Osteoblast (primary cell): Measurements from ENCODE around the gene IFNGR1. TPM values are rescaled to one million over a fixed set of nuclear protein-coding genes. Genes with fewer than 3 reads are reported as not detected.

ENCODE experiments used
- DNase-seq: peaks from one replicate; pipeline ENCODE4 v3.0.0; 2011; ENCODE audit warnings: low spot score, mixed read lengths; ENCODE audit not compliant: insufficient read length; ENCODE audit errors: missing footprints
- H2AFZ ChIP-seq: 2 replicates; pipeline ENCODE4 v1.6.0; 2011; ENCODE audit warnings: mild to moderate bottlenecking, low read length
- H3K27ac ChIP-seq: 2 replicates; pipeline ENCODE4 v1.5.1; 2011; ENCODE audit warnings: mild to moderate bottlenecking, low read depth, low read length, moderate library complexity
- H3K27me3 ChIP-seq: 2 replicates; pipeline ENCODE4 v1.6.0; 2012; ENCODE audit warnings: mild to moderate bottlenecking, control low read depth, inconsistent platforms, low read length, moderate library complexity; ENCODE audit not compliant: insufficient read depth
- H3K36me3 ChIP-seq: 2 replicates; pipeline ENCODE4 v1.5.1; 2011; ENCODE audit warnings: mild to moderate bottlenecking, low read length, control low read depth, moderate library complexity; ENCODE audit not compliant: insufficient read depth
- H3K4me1 ChIP-seq: 2 replicates; pipeline ENCODE4 v1.5.1; 2011; ENCODE audit warnings: mild to moderate bottlenecking, low read length, control low read depth, moderate library complexity; ENCODE audit not compliant: insufficient read depth
- H3K4me2 ChIP-seq: 2 replicates; pipeline ENCODE4 v1.6.0; 2011; ENCODE audit warnings: mild to moderate bottlenecking, low read length; ENCODE audit not compliant: insufficient read depth
- H3K4me3 ChIP-seq: fragments of 200-600 bp; sonication (generic); 3 replicates; pipeline ENCODE4 v1.5.1; 2012; ENCODE audit warnings: mild to moderate bottlenecking, low read length, inconsistent platforms; ENCODE audit not compliant: insufficient read depth
- H3K79me2 ChIP-seq: 2 replicates; pipeline ENCODE4 v1.6.0; 2012; ENCODE audit warnings: mild to moderate bottlenecking, low read length, control low read depth, inconsistent platforms; ENCODE audit not compliant: insufficient read depth
- H3K9me3 ChIP-seq: 2 replicates; pipeline ENCODE4 v1.5.1; 2011; ENCODE audit warnings: low read depth, low read length, control low read depth
- H4K20me1 ChIP-seq: 2 replicates; pipeline ENCODE4 v1.6.0; 2012; ENCODE audit warnings: mild to moderate bottlenecking, low read length, control low read depth; ENCODE audit not compliant: insufficient read depth
- CTCF ChIP-seq: IDR thresholded peaks from 2 replicates; pipeline ENCODE4 v1.5.1; 2011; ENCODE audit warnings: mild to moderate bottlenecking, low read depth, low read length, moderate library complexity; ENCODE audit errors: extremely low read depth
- total RNA-seq: library from RNA; depleted of rRNA; stranded (reverse); fragments of >200 nt; gene quantifications from 2 replicates; pipeline ENCODE4 v1.2.3, GENCODE V29; 2012

Gene IFNGR1
- total RNA-seq, 1 donor: 62.6 TPM

GRCh38 chr6:137241481-137242038, 22.4 kb upstream of the IFNGR1 start:
- Histone ChIP-seq H3K79me2 (no peaks in the 10 kb centered on the region), H3K4me3 (peak overlapping the region; percentile 25), H2AFZ (peak overlapping the region; percentile 77), H3K9me3 (no peaks in the 10 kb centered on the region), H4K20me1 (no peaks in the 10 kb centered on the region), H3K27me3 (peaks cover 2% of the 10 kb centered on the region), H3K27ac (peak overlapping the region; percentile 59), H3K4me2 (peak overlapping the region; percentile 61), H3K4me1 (peaks cover 25% of the 10 kb centered on the region), H3K36me3 (no peaks in the 10 kb centered on the region)
- no peak for TF ChIP-seq CTCF
- DNase-seq: peak; percentile 25

- Histone ChIP-seq H3K4me1 (peaks cover 25% of the 10 kb centered on the region), H3K27ac (no peak overlapping the region), H3K36me3 (no peaks in the 10 kb centered on the region), H3K4me2 (no peak overlapping the region), H3K79me2 (no peaks in the 10 kb centered on the region), H3K27me3 (no peaks in the 10 kb centered on the region), H4K20me1 (no peaks in the 10 kb centered on the region), H2AFZ (no peak overlapping the region), H3K4me3 (no peak overlapping the region), H3K9me3 (no peaks in the 10 kb centered on the region)
- TF ChIP-seq CTCF: no peak
- peak; percentile 65 for DNase-seq
Observed at GRCh38 chr6:137240168-137240567, 21.0 kb upstream of the IFNGR1 start.

GRCh38 chr6:137237413-137238170, 18.4 kb upstream of the IFNGR1 start:
- H3K27ac ChIP-seq: peak overlapping the region; percentile 66
- peaks cover 37% of the 10 kb centered on the region for H3K4me1 ChIP-seq
- TF ChIP-seq CTCF: no peak
- no peaks in the 10 kb centered on the region for H3K36me3 ChIP-seq
- H3K9me3 ChIP-seq: no peaks in the 10 kb centered on the region
- no peaks in the 10 kb centered on the region for H4K20me1 ChIP-seq
- no peak overlapping the region for H3K4me3 ChIP-seq
- H3K27me3 ChIP-seq: no peaks in the 10 kb centered on the region
- peak; percentile 80 for DNase-seq
- H3K79me2 ChIP-seq: no peaks in the 10 kb centered on the region
- H3K4me2 ChIP-seq: no peak overlapping the region
- no peak overlapping the region for H2AFZ ChIP-seq

- no peaks in the 10 kb centered on the region for H4K20me1 ChIP-seq
- peak overlapping the region; percentile 66 for H3K27ac ChIP-seq
- no peak for TF ChIP-seq CTCF
- H3K79me2 ChIP-seq: no peaks in the 10 kb centered on the region
- no peak for DNase-seq
- H3K4me3 ChIP-seq: no peak overlapping the region
- H3K27me3 ChIP-seq: no peaks in the 10 kb centered on the region
- peaks cover 32% of the 10 kb centered on the region for H3K4me1 ChIP-seq
- no peak overlapping the region for H2AFZ ChIP-seq
- no peak overlapping the region for H3K4me2 ChIP-seq
- no peaks in the 10 kb centered on the region for H3K36me3 ChIP-seq
- H3K9me3 ChIP-seq: no peaks in the 10 kb centered on the region
Observed at GRCh38 chr6:137236581-137237355, 17.6 kb upstream of the IFNGR1 start.
